HG03280 (cell line): ENCODE results near the gene UBR3.
"Not testable (repeated sequence)": the region's sequence is repeated elsewhere in the genome, so short reads cannot be mapped to it uniquely, and the experiment has no call there.

ENCODE experiments used
- ATAC-seq: cut with Tn5 transposase; IDR thresholded peaks from one replicate; pipeline ENCODE4 v1.9.1; 2021; ENCODE audit warnings: mild to moderate bottlenecking, moderate library complexity; ENCODE audit not compliant: unreplicated experiment

Gene UBR3

DNA sequence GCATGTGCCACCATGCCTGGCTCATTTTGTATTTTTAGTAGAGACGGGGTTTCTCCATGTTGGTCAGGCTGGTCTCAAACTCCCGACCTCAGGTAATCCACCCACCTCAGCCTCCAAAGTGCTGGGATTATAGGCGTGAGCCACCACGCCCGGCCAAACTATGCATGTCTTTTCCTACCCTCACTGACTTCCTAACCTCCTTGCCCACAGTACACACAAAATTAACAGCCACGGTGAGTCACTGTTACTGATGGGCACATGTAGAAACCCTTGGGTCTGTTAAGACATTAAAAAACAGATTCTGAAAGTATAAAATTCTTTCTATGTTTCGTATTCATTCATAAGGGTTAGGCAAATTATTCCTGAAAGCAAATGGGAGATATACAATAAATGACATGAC is 7.2 kb upstream of the UBR3 start:
- ATAC-seq: not testable (repeated sequence)

DNA sequence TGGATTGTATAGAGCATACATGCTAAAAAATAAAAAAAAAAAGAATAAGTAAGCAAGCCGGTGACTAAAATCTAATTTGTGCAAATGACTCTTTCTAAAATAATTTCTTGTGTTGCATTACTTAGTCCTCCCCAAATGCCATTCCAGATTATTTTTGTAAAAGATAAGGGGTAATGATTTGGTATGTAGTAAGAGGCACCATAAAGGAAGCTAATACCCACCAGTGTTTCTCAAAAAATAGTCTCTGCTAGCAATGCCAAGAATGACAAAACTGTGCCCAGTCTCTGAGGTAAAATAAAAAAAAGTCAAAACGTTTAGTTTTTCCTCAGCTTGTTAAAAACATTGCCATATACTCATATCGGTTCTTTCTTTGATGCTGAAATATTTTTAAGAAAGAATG is 5.2 kb upstream of the UBR3 start:
- no peak for ATAC-seq

GRCh38 chr2:169822785-169823392 is 4.4 kb upstream of the UBR3 start:
- ATAC-seq: no peak

- no peak for ATAC-seq
Measured at GRCh38 chr2:169823996-169824372, 3.3 kb upstream of the UBR3 start.

GRCh38 chr2:169824373-169825333 is 2.6 kb upstream of the UBR3 start, which contains the start of gene METTL5:
METTL5 (minus strand) TSS chr2:169824905; CDS start chr2:169824597, 308 bp downstream.
- ATAC-seq: peak; percentile 65

DNA sequence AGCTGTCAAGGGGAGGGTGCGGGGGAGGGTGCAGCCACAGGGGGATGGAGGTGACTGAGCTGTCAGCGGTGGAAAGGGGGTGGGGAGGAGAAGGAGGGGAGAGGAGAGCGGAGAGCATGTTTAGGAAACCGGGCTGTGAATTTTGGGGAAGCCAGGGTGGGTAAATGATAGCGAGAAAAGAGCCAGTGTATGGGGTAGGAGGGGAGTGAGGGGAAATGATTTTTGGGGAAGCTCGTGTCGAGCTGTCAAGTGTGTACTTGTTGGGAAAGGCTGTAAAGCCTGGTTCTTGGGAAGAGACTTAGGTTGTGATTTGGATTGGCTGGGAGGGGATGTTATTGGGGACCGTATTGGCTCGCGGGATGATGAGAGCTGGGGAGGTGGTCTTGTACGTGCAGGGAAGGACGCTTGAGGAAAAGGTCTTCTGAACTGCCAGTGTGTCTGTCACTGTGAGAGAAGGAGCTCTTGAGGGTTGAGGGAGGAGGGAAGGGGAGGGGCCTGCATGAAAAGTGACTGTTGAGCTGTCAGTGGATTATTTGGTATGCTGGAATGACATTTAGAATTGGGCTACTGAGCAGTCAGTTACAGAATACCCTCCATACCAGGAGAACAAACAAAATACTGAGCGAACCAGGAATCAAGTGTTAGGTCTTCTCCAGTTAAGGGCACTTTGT is 1.0 kb downstream of the UBR3 start:
- ATAC-seq: no peak

DNA sequence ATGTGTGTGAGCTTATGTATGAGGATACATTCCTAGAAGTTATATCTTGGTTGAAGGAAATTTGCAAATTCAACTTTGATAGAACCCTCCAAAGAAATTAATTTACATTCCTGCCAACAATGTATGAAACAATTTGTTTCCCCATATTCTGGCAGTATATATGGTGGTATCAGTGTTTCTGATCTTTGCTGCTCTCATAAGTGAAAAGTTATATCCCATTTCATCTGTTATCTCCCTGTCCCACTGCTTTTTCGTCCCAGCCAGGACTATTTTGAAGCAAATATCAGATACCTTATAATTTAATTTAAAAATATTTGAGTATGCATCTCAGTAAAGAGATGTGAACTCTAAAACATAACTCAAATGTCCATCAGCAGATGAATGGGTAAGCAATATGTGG is 7.1 kb downstream of the UBR3 start:
- ATAC-seq: no peak

GRCh38 chr2:169838743-169839489 is 11.7 kb downstream of the UBR3 start:
- ATAC-seq: no peak

GRCh38 chr2:169839954-169840746 is 12.9 kb downstream of the UBR3 start:
- no peak for ATAC-seq

DNA sequence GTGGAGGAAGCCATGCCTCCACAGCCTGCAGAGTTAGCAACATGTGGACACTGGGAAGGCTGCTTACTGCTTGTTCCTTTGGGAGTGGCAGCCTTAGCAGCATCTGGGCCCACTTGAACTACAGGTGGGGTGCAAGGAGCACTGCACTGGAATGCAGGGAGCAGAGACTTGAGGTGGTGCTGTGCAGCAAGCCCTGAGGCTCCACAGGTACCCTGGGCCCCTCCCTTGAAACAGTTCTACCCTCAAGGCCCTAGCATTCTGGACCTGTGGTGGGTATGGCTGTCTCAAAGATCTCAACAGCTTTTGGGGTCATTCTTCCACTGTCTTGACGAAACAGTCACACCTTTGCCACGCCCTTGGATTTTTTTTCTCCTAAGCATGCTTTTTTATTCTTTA is 13.5 kb downstream of the UBR3 start:
- no peak for ATAC-seq

- not testable (repeated sequence) for ATAC-seq
Measured at GRCh38 chr2:169841625-169842024, 14.4 kb downstream of the UBR3 start.

DNA sequence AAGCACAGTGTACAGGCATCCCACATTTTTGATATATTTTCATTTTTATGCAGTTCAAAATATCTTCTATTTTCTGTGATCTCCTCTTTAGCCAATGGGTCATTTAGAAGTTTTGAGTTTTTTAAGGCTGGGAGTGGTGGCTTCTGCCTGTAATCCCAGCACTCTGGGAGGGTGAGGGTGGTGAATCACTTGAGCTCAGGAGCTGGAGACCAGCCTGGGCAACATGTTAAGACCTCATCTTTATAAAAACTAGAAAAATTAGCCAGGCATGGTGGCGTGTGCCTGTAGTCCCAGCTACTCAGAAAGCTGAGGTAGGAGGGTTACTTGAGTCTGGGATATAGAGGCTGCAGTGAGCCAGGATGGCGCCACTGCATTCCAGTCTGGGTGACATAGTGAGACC is 17.8 kb downstream of the UBR3 start:
- no peak for ATAC-seq

DNA sequence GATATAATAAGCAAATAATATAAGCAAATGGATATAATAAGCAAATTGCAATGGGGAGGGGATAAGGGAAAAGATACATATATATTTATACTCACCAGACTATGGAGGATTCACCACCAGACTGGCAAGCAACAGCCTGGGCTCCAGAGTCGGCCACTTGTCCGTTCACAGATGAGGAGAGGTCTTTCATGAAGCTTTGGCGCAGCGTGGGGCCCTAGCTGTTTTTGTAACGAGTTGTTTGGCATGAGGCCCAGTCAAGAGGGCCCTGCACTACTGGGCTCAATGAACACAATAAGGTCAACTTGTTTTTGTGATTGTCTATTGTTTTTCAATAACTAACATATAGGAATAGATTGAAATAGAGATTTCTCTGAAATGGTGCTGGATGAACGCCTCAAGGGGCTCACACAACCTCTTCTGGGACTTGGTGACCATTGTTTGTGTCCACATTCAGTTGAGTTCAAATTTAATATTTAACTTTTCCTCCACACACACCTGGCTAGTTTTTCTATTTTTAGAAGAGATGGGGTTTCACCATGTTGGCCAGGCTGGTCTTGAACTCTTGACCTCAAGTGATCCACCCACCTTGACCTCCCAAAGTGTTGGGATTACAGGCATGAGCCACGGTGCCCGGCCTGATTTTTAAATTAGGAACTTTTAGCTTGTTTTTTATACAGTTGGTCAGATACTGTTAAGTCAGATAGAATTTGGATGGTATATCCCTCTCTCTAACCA is 21.9 kb downstream of the UBR3 start:
- not testable (repeated sequence) for ATAC-seq

DNA sequence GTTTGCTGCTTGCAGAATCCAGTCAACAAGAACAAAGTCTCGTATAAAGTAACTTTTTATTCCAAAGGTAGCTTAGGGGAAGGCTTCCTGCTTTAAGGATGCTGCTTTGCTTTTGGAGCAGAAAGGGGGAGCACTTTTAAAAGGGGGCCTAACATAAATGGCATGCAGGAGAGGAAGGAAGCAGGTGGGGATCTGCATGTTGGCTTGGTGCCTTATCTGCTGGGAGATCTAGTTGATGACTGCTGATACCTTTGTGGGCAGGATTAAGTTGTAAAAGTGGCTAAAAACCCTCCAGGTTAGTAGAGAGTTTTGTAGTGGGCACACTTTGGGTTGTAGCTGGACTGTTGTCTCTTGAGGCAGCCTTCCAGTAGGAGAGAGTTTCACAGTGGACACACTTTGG is 22.5 kb downstream of the UBR3 start:
- no peak for ATAC-seq

DNA sequence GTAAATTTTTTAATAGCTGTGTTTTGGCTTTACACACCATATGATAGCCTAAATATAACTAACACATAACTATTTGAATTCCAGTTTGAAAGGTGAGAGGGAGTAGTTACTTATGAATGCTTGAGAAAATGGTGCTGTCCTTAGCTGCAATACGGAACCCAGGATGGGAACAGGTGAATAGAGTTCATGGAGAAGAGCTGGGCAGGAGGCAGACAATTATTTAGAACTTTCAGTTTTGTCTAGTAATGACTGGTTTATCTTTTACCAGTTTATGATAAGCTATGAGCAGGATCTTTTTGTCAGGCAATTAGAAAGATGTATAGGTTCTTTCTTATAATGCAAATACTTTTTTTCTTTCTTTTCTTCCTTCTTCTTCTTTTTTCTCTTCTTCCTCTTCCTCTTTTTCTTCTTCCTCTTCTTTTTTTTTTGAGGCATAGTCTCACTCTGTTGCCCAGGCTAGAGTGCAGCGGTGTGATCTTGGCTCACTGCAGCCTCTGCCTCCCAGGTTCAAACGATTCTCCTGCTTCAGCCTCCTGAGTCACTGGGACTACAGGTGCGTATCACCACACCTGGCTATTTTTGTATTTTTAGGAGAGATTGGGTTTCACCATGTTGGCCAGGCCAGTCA is 25.9 kb downstream of the UBR3 start:
- ATAC-seq: no peak

GRCh38 chr2:169855281-169856258 is 28.3 kb downstream of the UBR3 start:
- not testable (repeated sequence) for ATAC-seq

GRCh38 chr2:169859423-169859822 is 32.2 kb downstream of the UBR3 start:
- ATAC-seq: no peak

DNA sequence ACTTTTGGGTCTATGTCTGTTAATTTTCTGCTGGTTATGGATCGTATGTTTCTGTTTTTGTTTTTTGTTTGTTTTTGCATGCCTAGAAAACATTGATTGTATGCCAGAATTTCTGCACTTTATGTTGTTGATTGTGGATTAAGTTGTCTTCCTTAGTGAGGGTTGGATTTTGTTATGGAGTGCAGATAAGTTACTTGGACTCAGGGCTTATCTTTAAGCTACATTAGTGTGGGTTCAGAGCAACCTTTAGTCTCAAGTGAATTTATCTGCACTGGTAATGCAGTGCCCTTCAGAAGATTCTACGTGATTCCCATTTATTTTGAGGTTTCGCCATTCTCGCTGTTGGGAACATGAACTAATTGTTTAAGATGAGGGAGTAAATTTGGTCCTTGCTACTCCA is 32.9 kb downstream of the UBR3 start:
- no peak for ATAC-seq
